ENCODE data around the gene RPP21.
"Not testable (repeated sequence)": the region's sequence is repeated elsewhere in the genome, so short reads cannot be mapped to it uniquely, and the experiment has no call there.

The RPP21 gene

GRCh38 chr6:30359276-30359675 lies 14.3 kb downstream of the RPP21 start:
- H3K27ac ChIP-seq = no peak overlapping the region
- no peak for TF ChIP-seq CTCF (IDR thresholded peaks at IDR 0.05)
- TF ChIP-seq ZFX (IDR thresholded peaks at IDR 0.05; ENCODE audit: borderline replicate concordance) = no peak

- no peak for TF ChIP-seq CTCF (IDR thresholded peaks at IDR 0.05)
- no peak overlapping the region for H3K27ac ChIP-seq
These were observed 15.2 kb downstream of the RPP21 start for GRCh38 chr6:30360139-30360538.

GRCh38 chr6:30361661-30362060 lies 16.7 kb downstream of the RPP21 start:
- H3K27ac ChIP-seq = no peak overlapping the region
- no peak for TF ChIP-seq CTCF (IDR thresholded peaks at IDR 0.05)
- TF ChIP-seq ZFX (IDR thresholded peaks at IDR 0.05; ENCODE audit: borderline replicate concordance) = no peak

- H3K27ac ChIP-seq = no peak overlapping the region
- no peak for TF ChIP-seq CTCF (IDR thresholded peaks at IDR 0.05)
- TF ChIP-seq ZFX (IDR thresholded peaks at IDR 0.05; ENCODE audit: borderline replicate concordance) = no peak
These were observed 18.5 kb downstream of the RPP21 start for GRCh38 chr6:30363459-30363858.

GRCh38 chr6:30364591-30364990 lies 19.6 kb downstream of the RPP21 start:
- H3K27ac ChIP-seq = no peak overlapping the region
- TF ChIP-seq ZFX (IDR thresholded peaks at IDR 0.05; ENCODE audit: borderline replicate concordance) (no peak), CTCF (IDR thresholded peaks at IDR 0.05) (0 out of 2 replicates have a peak, but pooled peaks have one; percentile 9)

- H3K27ac ChIP-seq = not testable (repeated sequence)
These were observed 24.3 kb downstream of the RPP21 start for GRCh38 chr6:30369280-30369679.

- TF ChIP-seq CTCF (IDR thresholded peaks at IDR 0.05) (no peak), ZFX (IDR thresholded peaks at IDR 0.05; ENCODE audit: borderline replicate concordance) (no peak)
- H3K27ac ChIP-seq = no peak overlapping the region
These were observed 33.5 kb downstream of the RPP21 start for GRCh38 chr6:30378290-30378937.

GRCh38 chr6:30380464-30380863 lies 35.5 kb downstream of the RPP21 start:
- no peak overlapping the region for H3K27ac ChIP-seq
- TF ChIP-seq ZFX (IDR thresholded peaks at IDR 0.05; ENCODE audit: borderline replicate concordance) (no peak), CTCF (IDR thresholded peaks at IDR 0.05) (no peak)
